ENCODE data around the gene WDR17. TPM values are rescaled to one million over a fixed set of nuclear protein-coding genes. Genes with fewer than 3 reads are reported as not detected.

The WDR17 gene
- polyA plus RNA-seq, 3 donors, result 6.0 to 7.3 (median 6.4) TPM

Other genes with a start within 250 kb of the WDR17 start
- gene SPATA4, start 129.7 kb downstream of the WDR17 start, polyA plus RNA-seq (ENCODE audit: insufficient read length in 3 of 3), result 1 to 10 TPM; 1.1 to 1.7 (median 1.4) TPM
- gene ASB5, start 203.4 kb downstream of the WDR17 start, polyA plus RNA-seq (ENCODE audit: insufficient read length in 3 of 3), result under 1 TPM; 0.10 to 0.20 (median 0.15) TPM

Measured in right renal cortex interstitium (tissue), 3 donors.